Hair follicle dermal papilla cell (primary cell): ENCODE results near the gene EPHA10. TPM values are rescaled to one million over a fixed set of nuclear protein-coding genes. Genes with fewer than 3 reads are reported as not detected.

Experiments used
- small RNA-seq: library from RNA; depleted of rRNA; stranded (forward); fragments of <200 nt; gene quantifications from one replicate; pipeline ENCODE3, GENCODE V24; 2012
- total RNA-seq: library from RNA; depleted of rRNA; stranded (reverse); fragments of >200 nt; gene quantifications from 2 replicates; pipeline ENCODE4 v1.2.3, GENCODE V29; 2012

Gene EPHA10
- not detected in 2 replicates for total RNA-seq

DNA sequence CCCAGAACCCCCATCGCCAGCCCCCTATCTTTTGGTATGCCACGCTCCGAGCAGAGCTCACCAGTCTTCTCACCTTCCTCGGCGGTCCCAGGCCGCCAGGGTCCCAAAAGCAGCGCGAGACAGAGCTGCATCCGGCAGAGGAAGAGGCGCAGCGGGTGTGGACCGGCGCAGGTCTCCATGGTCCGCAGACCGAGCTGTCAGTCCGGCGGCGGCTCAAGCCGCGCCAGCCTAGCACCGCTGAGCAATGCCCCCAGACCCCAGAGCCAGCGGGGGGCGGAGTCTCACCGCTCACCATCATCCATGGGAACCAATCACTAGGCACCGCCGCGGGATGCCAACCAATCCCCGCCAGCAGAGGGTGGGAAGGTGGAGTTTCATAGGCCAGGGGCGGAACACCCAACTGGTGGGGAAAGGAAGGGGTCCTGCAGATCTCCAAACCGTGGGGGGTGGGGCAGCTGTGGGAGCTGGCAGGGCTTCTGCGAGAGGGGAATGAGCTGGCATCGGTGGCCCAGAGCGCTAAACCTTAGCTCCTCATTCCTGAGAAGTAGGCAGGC is at the start of gene EPHA10:
Gene EPHA10 (minus strand): TSS at position 233 of the 554 bp plus-strand sequence. CDS start 54 bp downstream, at position 179.

DNA sequence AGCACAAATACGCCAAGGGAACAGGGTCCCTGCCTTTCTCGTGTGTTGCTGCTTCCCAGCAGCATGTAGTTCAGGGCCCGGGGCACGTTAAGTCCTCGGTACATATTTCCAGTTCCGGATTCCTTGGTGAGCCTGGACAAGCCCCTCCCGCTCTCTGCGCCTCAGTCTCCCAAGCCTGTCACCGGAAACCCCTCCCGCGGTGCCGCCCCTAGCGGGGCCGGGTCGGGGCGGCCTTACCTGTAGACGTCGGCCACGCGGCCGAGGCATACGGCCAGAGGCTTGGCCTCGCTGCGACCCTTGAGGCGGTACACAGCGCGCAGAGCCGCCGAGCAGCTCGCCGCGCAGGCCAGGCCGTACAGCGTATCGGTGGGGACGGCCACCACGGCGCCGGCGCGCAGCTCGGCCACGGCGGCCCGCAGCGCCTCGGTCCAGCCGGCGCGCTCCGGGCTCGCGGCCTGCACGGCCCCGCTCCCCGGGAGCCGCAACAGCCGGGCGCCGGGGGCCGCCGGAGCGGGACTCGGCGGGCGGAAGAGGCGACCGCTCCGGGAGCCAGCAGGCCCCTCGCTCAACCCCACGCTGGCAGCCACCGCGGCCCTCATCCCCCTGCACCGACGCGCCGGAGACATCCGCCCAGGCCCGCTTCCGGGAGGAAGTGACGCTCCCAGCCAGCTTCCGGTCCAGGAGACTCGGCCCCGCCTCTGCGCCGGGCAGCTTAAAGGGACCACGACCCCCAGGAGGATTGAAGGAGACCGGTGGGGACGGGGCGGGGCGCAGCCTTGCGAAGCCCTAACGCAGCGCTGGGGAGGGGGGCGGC is 42.8 kb upstream of the EPHA10 start, which contains the start of the genes C1orf122 and YRDC:
Gene C1orf122 (plus strand): TSS at position 236 of the 814 bp plus-strand sequence. CDS start 615 bp downstream, outside the sequence.
Gene YRDC (minus strand): TSS at position 654 of the 814 bp plus-strand sequence. CDS start 28 bp downstream, at position 626.

DNA sequence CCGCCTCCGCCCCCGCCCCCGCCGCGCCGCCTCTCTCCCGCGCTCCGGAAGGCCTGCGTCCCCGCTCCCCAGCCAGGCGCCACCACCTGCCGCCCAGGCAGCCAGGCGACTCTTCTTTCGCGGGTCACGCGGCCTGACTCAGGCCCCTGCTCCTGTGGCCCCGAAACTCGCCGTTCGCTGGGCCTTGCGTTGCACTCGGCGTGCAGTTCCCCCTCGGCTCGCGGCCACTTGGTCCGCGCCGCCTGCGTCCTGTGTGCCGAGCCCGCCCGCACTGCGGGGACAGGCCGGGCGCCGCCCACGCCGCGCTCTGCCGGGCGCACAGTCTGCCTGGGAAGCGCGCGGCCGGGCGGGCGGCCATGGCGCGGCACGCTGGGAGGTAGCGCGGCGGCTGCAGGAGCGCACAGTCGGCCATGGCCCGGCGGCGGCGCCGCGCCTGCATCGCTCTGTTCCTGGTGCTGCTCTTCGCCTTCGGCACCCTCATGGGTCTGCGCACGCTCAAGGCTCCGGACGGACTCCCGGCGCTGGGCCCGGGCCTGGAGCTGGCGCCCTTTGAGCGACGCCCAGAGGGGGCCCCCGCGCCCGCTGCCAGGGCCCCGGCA is 29.0 kb upstream of the EPHA10 start, which contains the start of gene MANEAL:
Gene MANEAL (plus strand): TSS at position 75 of the 599 bp plus-strand sequence. CDS start 336 bp downstream, at position 411.

DNA sequence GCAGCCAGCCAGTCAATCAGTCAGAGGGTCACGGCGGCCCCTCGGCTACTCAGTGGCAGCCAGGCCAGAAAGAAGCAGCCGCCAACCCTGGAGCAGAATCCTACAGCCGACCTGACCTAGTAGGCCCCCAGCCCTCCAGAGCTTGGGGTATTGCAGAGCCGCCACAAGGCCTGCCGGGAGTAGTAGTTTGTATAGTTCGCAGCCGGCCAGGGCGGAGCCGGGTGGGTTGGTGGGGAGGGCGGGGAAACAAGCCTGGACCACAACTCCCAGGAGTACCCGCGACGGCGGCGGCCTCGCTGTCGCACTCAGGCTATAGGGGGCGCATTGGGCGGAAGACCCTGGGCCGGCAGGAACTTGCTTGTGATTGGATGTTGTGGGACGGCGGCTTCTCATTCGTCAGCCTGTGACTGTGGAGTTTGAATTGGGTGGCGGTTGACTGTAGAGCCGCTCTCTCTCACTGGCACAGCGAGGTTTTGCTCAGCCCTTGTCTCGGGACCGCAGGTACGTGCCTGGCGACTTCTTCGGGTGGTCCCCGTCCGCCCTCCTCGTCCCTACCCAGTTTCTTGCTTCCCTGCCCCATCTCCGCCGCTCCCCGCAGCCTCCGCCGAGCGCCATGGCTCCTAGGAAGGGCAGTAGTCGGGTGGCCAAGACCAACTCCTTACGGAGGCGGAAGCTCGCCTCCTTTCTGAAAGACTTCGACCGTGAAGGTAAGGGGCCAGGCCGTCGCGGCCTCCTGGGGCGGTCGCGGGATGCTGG is 72.7 kb downstream of the EPHA10 start, which contains the start of gene CDCA8:
Gene CDCA8 (plus strand): TSS at position 439 of the 756 bp plus-strand sequence. CDS start 175 bp downstream, at position 614.

Small RNA genes within 50 kb of the gene (small RNA-seq; reads per million reads assigned to genes)
- gene RF00019, result not detected

Other genes with a start within 250 kb of the EPHA10 start
- gene SNIP1, start 210.8 kb downstream of the EPHA10 start, total RNA-seq, result 15.7 and 16.9 TPM in 2 replicates
- 5.3 and 5.8 TPM in 2 replicates for gene DNALI1, start 208.2 kb downstream of the EPHA10 start, total RNA-seq
- gene GNL2, start 169.2 kb downstream of the EPHA10 start, total RNA-seq, result 65.3 and 69.6 TPM in 2 replicates
- gene RSPO1, start 130.2 kb downstream of the EPHA10 start, total RNA-seq, result 2.4 and 3.4 TPM in 2 replicates
- 1.8 and 2.1 TPM in 2 replicates for gene CDCA8, start 72.6 kb downstream of the EPHA10 start, total RNA-seq
- gene MANEAL, start 28.7 kb upstream of the EPHA10 start, total RNA-seq, result 1.6 and 1.8 TPM in 2 replicates
- 17.0 and 18.0 TPM in 2 replicates for gene C1orf122, start 42.7 kb upstream of the EPHA10 start, total RNA-seq
- 12.6 and 16.6 TPM in 2 replicates for gene YRDC, start 43.1 kb upstream of the EPHA10 start, total RNA-seq
- 3.2 and 3.4 TPM in 2 replicates for gene MTF1, start 94.5 kb upstream of the EPHA10 start, total RNA-seq
- gene INPP5B, start 181.9 kb upstream of the EPHA10 start, total RNA-seq, result 41.0 and 53.7 TPM in 2 replicates
- 58.2 and 58.4 TPM in 2 replicates for gene SF3A3, start 224.9 kb upstream of the EPHA10 start, total RNA-seq
- gene FHL3, start 240.4 kb upstream of the EPHA10 start, total RNA-seq, result 43.8 and 44.9 TPM in 2 replicates
- gene UTP11, start 247.6 kb upstream of the EPHA10 start, total RNA-seq, result 38.5 and 45.3 TPM in 2 replicates